SU-DHL-6 (cell line): ENCODE results near the gene ALK.

Source experiments
- H2AFZ ChIP-seq: fragments of 200-600 bp; sonication (generic); 2 replicates; pipeline ENCODE4 v1.6.1; 2014; ENCODE audit warnings: low read depth, mild to moderate bottlenecking, moderate library complexity, mixed read lengths, antibody characterized with exemption, low read length; ENCODE audit not compliant: severe bottlenecking
- H3F3A ChIP-seq: fragments of 200-600 bp; shearing (Covaris generic); 2 replicates; pipeline ENCODE4 v1.6.0; 2016; ENCODE audit warnings: antibody characterized with exemption, mild to moderate bottlenecking; ENCODE audit not compliant: insufficient read depth
- H3K27ac ChIP-seq: fragments of 200-600 bp; sonication (generic); 2 replicates; pipeline ENCODE4 v1.5.1; 2016; ENCODE audit warnings: low read depth, mild to moderate bottlenecking, low read length, moderate library complexity, mixed read lengths
- H3K27me3 ChIP-seq: fragments of 200-600 bp; sonication (generic), shearing (Covaris generic); 2 replicates; pipeline ENCODE4 v1.6.0; 2014; ENCODE audit warnings: mild to moderate bottlenecking, low read length
- H3K36me3 ChIP-seq: fragments of 200-600 bp; sonication (generic); 2 replicates; pipeline ENCODE4 v1.6.1; 2014; ENCODE audit warnings: mild to moderate bottlenecking, low read length, mixed read lengths
- H3K4me2 ChIP-seq: fragments of 300-600, 200-600 bp; shearing (Covaris generic), sonication (generic); 2 replicates; pipeline ENCODE4 v1.6.0; 2014; ENCODE audit warnings: low read length, low read depth, mild to moderate bottlenecking; ENCODE audit not compliant: poor library complexity, severe bottlenecking
- H3K4me3 ChIP-seq: fragments of 200-600 bp; sonication (generic); 2 replicates; pipeline ENCODE4 v1.5.1; 2014; ENCODE audit warnings: antibody characterized with exemption, low read length, mild to moderate bottlenecking, mixed read lengths; ENCODE audit not compliant: insufficient read depth, poor library complexity, severe bottlenecking
- H3K79me2 ChIP-seq: fragments of 200-600 bp; sonication (generic); 2 replicates; pipeline ENCODE4 v1.6.1; 2014; ENCODE audit warnings: mild to moderate bottlenecking, low read length, moderate library complexity; ENCODE audit not compliant: insufficient read depth
- H3K9ac ChIP-seq: fragments of 200-600 bp; sonication (generic); 2 replicates; pipeline ENCODE4 v1.7.0; 2014; ENCODE audit warnings: mild to moderate bottlenecking, low read length
- H3K9me2 ChIP-seq: fragments of 200-600 bp; sonication (generic); replicated peaks from 2 replicates; pipeline ENCODE4 v1.6.1; 2014; ENCODE audit warnings: low read length; ENCODE audit not compliant: insufficient read depth
- H3K9me3 ChIP-seq: fragments of 200-600 bp; sonication (generic); 2 replicates; pipeline ENCODE4 v1.6.1; 2014; ENCODE audit warnings: low read length, mixed read lengths; ENCODE audit not compliant: insufficient read depth
- H4K20me1 ChIP-seq: fragments of 200-600 bp; sonication (generic); 2 replicates; pipeline ENCODE4 v1.6.1; 2014; ENCODE audit warnings: low read depth, mild to moderate bottlenecking, antibody characterized with exemption, low read length, moderate library complexity, mixed read lengths
- EZH2phosphoT487 ChIP-seq: fragments of 200-600 bp; sonication (generic), shearing (Covaris generic); conservative IDR thresholded peaks from 2 replicates; pipeline ENCODE4 v1.6.1; 2018; ENCODE audit warnings: mild to moderate bottlenecking, antibody characterized with exemption, low read length, moderate library complexity, mixed read lengths
- TF ChIP-seq, protein P1 (sequence below): fragments of 200-600 bp; sonication (generic); IDR thresholded peaks from one replicate; pipeline ENCODE4 v1.5.1; 2017; ENCODE audit warnings: antibody characterized with exemption, mild to moderate bottlenecking, low read length, moderate library complexity; ENCODE audit not compliant: insufficient read depth, poor library complexity, severe bottlenecking

Gene ALK

GRCh38 chr2:29612568-29612967, 308.8 kb downstream of the ALK start:
- Histone ChIP-seq H3K9ac (no peak overlapping the region), H2AFZ (no peak overlapping the region), H3K36me3 (no peaks in the 10 kb centered on the region), H3K9me2 (no peaks in the 10 kb centered on the region), H4K20me1 (no peaks in the 10 kb centered on the region), H3K9me3 (no peaks in the 10 kb centered on the region), H3K27ac (no peak overlapping the region), H3F3A (no peaks in the 10 kb centered on the region), H3K4me3 (no peak overlapping the region), H3K4me2 (no peak overlapping the region), H3K27me3 (no peaks in the 10 kb centered on the region), H3K79me2 (no peaks in the 10 kb centered on the region)
- TF ChIP-seq, protein P1, sequence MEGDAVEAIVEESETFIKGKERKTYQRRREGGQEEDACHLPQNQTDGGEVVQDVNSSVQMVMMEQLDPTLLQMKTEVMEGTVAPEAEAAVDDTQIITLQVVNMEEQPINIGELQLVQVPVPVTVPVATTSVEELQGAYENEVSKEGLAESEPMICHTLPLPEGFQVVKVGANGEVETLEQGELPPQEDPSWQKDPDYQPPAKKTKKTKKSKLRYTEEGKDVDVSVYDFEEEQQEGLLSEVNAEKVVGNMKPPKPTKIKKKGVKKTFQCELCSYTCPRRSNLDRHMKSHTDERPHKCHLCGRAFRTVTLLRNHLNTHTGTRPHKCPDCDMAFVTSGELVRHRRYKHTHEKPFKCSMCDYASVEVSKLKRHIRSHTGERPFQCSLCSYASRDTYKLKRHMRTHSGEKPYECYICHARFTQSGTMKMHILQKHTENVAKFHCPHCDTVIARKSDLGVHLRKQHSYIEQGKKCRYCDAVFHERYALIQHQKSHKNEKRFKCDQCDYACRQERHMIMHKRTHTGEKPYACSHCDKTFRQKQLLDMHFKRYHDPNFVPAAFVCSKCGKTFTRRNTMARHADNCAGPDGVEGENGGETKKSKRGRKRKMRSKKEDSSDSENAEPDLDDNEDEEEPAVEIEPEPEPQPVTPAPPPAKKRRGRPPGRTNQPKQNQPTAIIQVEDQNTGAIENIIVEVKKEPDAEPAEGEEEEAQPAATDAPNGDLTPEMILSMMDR: no peak
- no peak for TF ChIP-seq EZH2phosphoT487

- no peak overlapping the region for H3K4me2 ChIP-seq
- no peaks in the 10 kb centered on the region for H3K9me2 ChIP-seq
- no peak overlapping the region for H3K27ac ChIP-seq
- no peaks in the 10 kb centered on the region for H3K79me2 ChIP-seq
- no peak overlapping the region for H3K4me3 ChIP-seq
- no peaks in the 10 kb centered on the region for H3K9me3 ChIP-seq
- no peaks in the 10 kb centered on the region for H3F3A ChIP-seq
- H3K27me3 ChIP-seq: no peaks in the 10 kb centered on the region
- TF ChIP-seq EZH2phosphoT487: no peak
- TF ChIP-seq, protein P1: no peak
- H3K9ac ChIP-seq: no peak overlapping the region
- H2AFZ ChIP-seq: no peak overlapping the region
- no peaks in the 10 kb centered on the region for H4K20me1 ChIP-seq
- H3K36me3 ChIP-seq: no peaks in the 10 kb centered on the region
These were observed 309.5 kb downstream of the ALK start for GRCh38 chr2:29611850-29612249.

GRCh38 chr2:29611261-29611660, 310.1 kb downstream of the ALK start:
- Histone ChIP-seq H3K9me2 (no peaks in the 10 kb centered on the region), H4K20me1 (no peaks in the 10 kb centered on the region), H3K27me3 (no peaks in the 10 kb centered on the region), H3K4me2 (no peak overlapping the region), H3K4me3 (no peak overlapping the region), H3K36me3 (no peaks in the 10 kb centered on the region), H3K27ac (no peak overlapping the region), H3F3A (no peaks in the 10 kb centered on the region), H2AFZ (no peak overlapping the region), H3K9me3 (no peaks in the 10 kb centered on the region), H3K9ac (no peak overlapping the region), H3K79me2 (no peaks in the 10 kb centered on the region)
- TF ChIP-seq, protein P1: no peak
- no peak for TF ChIP-seq EZH2phosphoT487

DNA sequence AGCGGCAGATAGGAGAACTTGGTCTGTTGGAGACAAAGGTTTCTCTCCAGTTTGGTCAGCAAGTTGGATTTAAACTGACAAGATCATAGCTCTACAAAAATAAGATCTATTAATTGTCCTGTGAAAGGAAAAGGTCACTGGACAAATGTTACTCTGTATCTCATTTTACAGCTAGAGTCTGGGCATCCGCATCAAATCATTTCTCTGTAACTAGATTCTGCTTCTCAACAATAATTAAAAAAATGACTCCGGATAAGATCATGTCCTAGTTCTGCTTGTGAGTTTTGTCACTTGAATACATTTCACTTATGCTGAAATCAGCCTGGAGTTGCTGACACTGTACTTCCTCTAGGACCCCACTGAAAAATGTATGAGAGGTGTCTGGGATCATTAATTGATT, 310.8 kb downstream of the ALK start:
- TF ChIP-seq, protein P1: no peak
- TF ChIP-seq EZH2phosphoT487: no peak
- Histone ChIP-seq H3K79me2 (no peaks in the 10 kb centered on the region), H3F3A (no peaks in the 10 kb centered on the region)

More for the DNA sequence above, 310.8 kb downstream of the ALK start:
- Histone ChIP-seq H2AFZ (no peak overlapping the region), H3K27ac (no peak overlapping the region), H3K27me3 (no peaks in the 10 kb centered on the region), H3K4me2 (no peak overlapping the region), H3K9me2 (no peaks in the 10 kb centered on the region), H3K9ac (no peak overlapping the region), H4K20me1 (no peaks in the 10 kb centered on the region), H3K36me3 (no peaks in the 10 kb centered on the region), H3K9me3 (no peaks in the 10 kb centered on the region), H3K4me3 (no peak overlapping the region)
